NCI-H2196 (cell line): ENCODE data around the gene FHOD1.

Experiments used
- DNase-seq: peaks from one replicate; lab custom pipeline; 2025; ENCODE audit not compliant: unreplicated experiment; lab: John Stamatoyannopoulos, UW

FHOD1 gene

GRCh38 chr16:67252609-67253497 is 5.6 kb upstream of the FHOD1 start:
- DNase-seq = no peak

- no peak for DNase-seq
Observed at GRCh38 chr16:67250045-67250327, 2.7 kb upstream of the FHOD1 start.

- no peak for DNase-seq
Observed at GRCh38 chr16:67249178-67250044, 2.1 kb upstream of the FHOD1 start.

GRCh38 chr16:67248401-67249177 is 1.3 kb upstream of the FHOD1 start, which contains the start of gene SLC9A5:
SLC9A5 (plus strand) TSS chr16:67248979; CDS start chr16:67249015, 36 bp downstream.
- no peak for DNase-seq

- no peak for DNase-seq
Observed at GRCh38 chr16:67248073-67248400, 756 bp upstream of the FHOD1 start.

GRCh38 chr16:67246756-67247191 is 507 bp downstream of the FHOD1 start:
- DNase-seq = peak; percentile 69

- peak; percentile 52 for DNase-seq
Observed at GRCh38 chr16:67246081-67246755, 1.1 kb downstream of the FHOD1 start.

- DNase-seq = no peak
Observed at GRCh38 chr16:67245674-67246080, 1.6 kb downstream of the FHOD1 start.

- no peak for DNase-seq
Observed at GRCh38 chr16:67245186-67245585, 2.1 kb downstream of the FHOD1 start.

- no peak for DNase-seq
Observed at GRCh38 chr16:67244387-67245185, 2.7 kb downstream of the FHOD1 start.

- DNase-seq = no peak
Observed at GRCh38 chr16:67243481-67243880, 3.8 kb downstream of the FHOD1 start.

GRCh38 chr16:67242138-67242730 is 5.0 kb downstream of the FHOD1 start:
- no peak for DNase-seq

- peak; percentile 24 for DNase-seq
Observed at GRCh38 chr16:67241008-67241900, 6.0 kb downstream of the FHOD1 start.

GRCh38 chr16:67240506-67240905 is 6.8 kb downstream of the FHOD1 start:
- no peak for DNase-seq

- DNase-seq = no peak
Observed at GRCh38 chr16:67238806-67239470, 8.3 kb downstream of the FHOD1 start.

- no peak for DNase-seq
Observed at GRCh38 chr16:67238278-67238575, 9.1 kb downstream of the FHOD1 start.

- DNase-seq = no peak
Observed at GRCh38 chr16:67237396-67238277, 9.6 kb downstream of the FHOD1 start.
